HepG2 (cell line): ENCODE results near the gene MEAK7. TPM values are rescaled to one million over a fixed set of nuclear protein-coding genes. Genes with fewer than 3 reads are reported as not detected.

Experiments
- EEA1 ChIP-seq: sonication (generic); formaldehyde crosslinking; IDR thresholded peaks from 2 replicates; pipeline ENCODE4 v1.5.1; 2020; ENCODE audit warnings: mild to moderate bottlenecking, missing genetic modification reagents, borderline replicate concordance
- FOXJ3 ChIP-seq: sonication (generic); formaldehyde crosslinking; IDR thresholded peaks from 2 replicates; pipeline ENCODE4 v1.4.0; 2020; ENCODE audit warnings: missing genetic modification reagents, mild to moderate bottlenecking, borderline replicate concordance
- GTF3A ChIP-seq: sonication (generic); formaldehyde crosslinking; conservative IDR thresholded peaks from 2 replicates; pipeline ENCODE4 v1.4.0; 2020; ENCODE audit warnings: mild to moderate bottlenecking, missing genetic modification reagents
- JARID2 ChIP-seq: sonication (generic); formaldehyde crosslinking; IDR thresholded peaks from 2 replicates; pipeline ENCODE4 v1.8.1; 2023; ENCODE audit warnings: missing genetic modification reagents, inconsistent platforms; ENCODE audit not compliant: insufficient replicate concordance
- KLF9 ChIP-seq: IDR thresholded peaks from 2 replicates; pipeline ENCODE4 v1.6.1; 2016; ENCODE audit warnings: low read depth
- NCOA5 ChIP-seq: sonication (generic); formaldehyde crosslinking; IDR thresholded peaks from 2 replicates; pipeline ENCODE4 v1.4.0; 2020; ENCODE audit warnings: missing genetic modification reagents
- NR2F6 ChIP-seq, 2 experiments: IDR thresholded peaks; 2 replicates each; pipeline ENCODE4 v1.6.1; 2016; ENCODE audit warnings: antibody characterized with exemption in 1 of 2, mild to moderate bottlenecking in 1 of 2
- PCBP1 ChIP-seq: fragments of 200-400 bp; formaldehyde crosslinking; IDR thresholded peaks from 2 replicates; pipeline ENCODE4 v1.6.1; 2017; ENCODE audit warnings: mild to moderate bottlenecking, low read depth, low read length, borderline replicate concordance
- RBM22 ChIP-seq: fragments of 200-400 bp; formaldehyde crosslinking; optimal IDR thresholded peaks from 2 replicates; pipeline ENCODE3; 2017; ENCODE audit warnings: mild to moderate bottlenecking, low read length, moderate library complexity
- TCF7 ChIP-seq: sonication (generic); IDR thresholded peaks from 2 replicates; pipeline ENCODE4 v1.6.1; 2016; ENCODE audit warnings: antibody characterized with exemption, low read depth
- ZBTB37 ChIP-seq: sonication (generic); formaldehyde crosslinking; IDR thresholded peaks from 2 replicates; pipeline ENCODE4 v1.4.0; 2020; ENCODE audit warnings: mild to moderate bottlenecking, missing genetic modification reagents
- ZBTB7B ChIP-seq: sonication (generic); formaldehyde crosslinking; IDR thresholded peaks from 2 replicates; pipeline ENCODE4 v1.4.0; 2020; ENCODE audit warnings: missing genetic modification reagents
- ZNF329 ChIP-seq: sonication (generic); formaldehyde crosslinking; IDR thresholded peaks from 2 replicates; pipeline ENCODE4 v1.9.0; 2021; ENCODE audit warnings: low read depth, mild to moderate bottlenecking, missing genetic modification reagents
- ZNF484 ChIP-seq: sonication (generic); formaldehyde crosslinking; IDR thresholded peaks from 2 replicates; pipeline ENCODE4 v1.5.1; 2020; ENCODE audit warnings: mild to moderate bottlenecking, low read depth, missing genetic modification reagents, borderline replicate concordance
- ZNF577 ChIP-seq: sonication (generic); formaldehyde crosslinking; IDR thresholded peaks from 2 replicates; pipeline ENCODE4 v1.4.0; 2020; ENCODE audit warnings: mild to moderate bottlenecking, low read depth, missing genetic modification reagents, borderline replicate concordance
- ZNF589 ChIP-seq: sonication (generic); formaldehyde crosslinking; conservative IDR thresholded peaks from 2 replicates; pipeline ENCODE4 v1.8.0; 2022; ENCODE audit warnings: mild to moderate bottlenecking, moderate library complexity, missing genetic modification reagents
- ZNF607 ChIP-seq: sonication (generic); formaldehyde crosslinking; IDR thresholded peaks from 2 replicates; pipeline ENCODE4 v1.5.1; 2020; ENCODE audit warnings: missing genetic modification reagents, mild to moderate bottlenecking, borderline replicate concordance
- ZNF678 ChIP-seq: sonication (generic); formaldehyde crosslinking; IDR thresholded peaks from 2 replicates; pipeline ENCODE4 v1.4.0; 2020; ENCODE audit warnings: mild to moderate bottlenecking, missing genetic modification reagents
- ZNF773 ChIP-seq: sonication (generic); formaldehyde crosslinking; IDR thresholded peaks from 2 replicates; pipeline ENCODE4 v1.4.0; 2020; ENCODE audit warnings: missing genetic modification reagents, borderline replicate concordance
- ZNF781 ChIP-seq: sonication (generic); formaldehyde crosslinking; IDR thresholded peaks from 2 replicates; pipeline ENCODE4 v1.5.1; 2020; ENCODE audit warnings: borderline replicate concordance, mild to moderate bottlenecking, missing genetic modification reagents; ENCODE audit errors: not compliant biosample characterization
- polyA plus RNA-seq, 8 experiments: library from polyadenylated mRNA; depleted of rRNA in 3 of 8; stranded (reverse) in 7 of 8; unstranded in 1 of 8; fragments of >200 nt; fragmentation: Illumina TruSeq in 4 of 8; extraction: Trizol in 4 of 8; gene quantifications; 2 replicates each; pipeline versions ENCODE4 v1.2.1 to v1.2.3, GENCODE V29; 2011 to 2016; ENCODE audit warnings: low read depth in 4 of 8, missing spikeins in 1 of 8, mixed read lengths in 1 of 8; ENCODE audit not compliant: insufficient read depth in 1 of 8
- total RNA-seq, 5 experiments: library from RNA; depleted of rRNA; stranded (reverse); fragments of >200 nt; fragmentation: Illumina TruSeq; extraction: Trizol; gene quantifications; 2 replicates each; pipeline ENCODE4 v1.2.3, GENCODE V29; 2016; ENCODE audit warnings: low read depth in 1 of 5
- TF ChIP-seq, protein P1 (sequence below): sonication (generic); formaldehyde crosslinking; IDR thresholded peaks from 2 replicates; pipeline ENCODE4 v1.4.0; 2020; ENCODE audit warnings: missing genetic modification reagents
- TF ChIP-seq, protein P2 (sequence below): sonication (generic); formaldehyde crosslinking; IDR thresholded peaks from 2 replicates; pipeline ENCODE4 v1.5.1; 2020; ENCODE audit warnings: mild to moderate bottlenecking, missing genetic modification reagents

The MEAK7 gene
- total and polyA plus RNA-seq, 2 of the 13 experiments (the other 11 are each of a cell fraction or from before 2014, with no cell fraction given): 11.8 to 14.7 TPM

GRCh38 chr16:84475643-84476240, 28.7 kb downstream of the MEAK7 start (continued):
- no peak for TF ChIP-seq ZNF781 (CRISPR knock-in tag)
- TF ChIP-seq, protein P1, sequence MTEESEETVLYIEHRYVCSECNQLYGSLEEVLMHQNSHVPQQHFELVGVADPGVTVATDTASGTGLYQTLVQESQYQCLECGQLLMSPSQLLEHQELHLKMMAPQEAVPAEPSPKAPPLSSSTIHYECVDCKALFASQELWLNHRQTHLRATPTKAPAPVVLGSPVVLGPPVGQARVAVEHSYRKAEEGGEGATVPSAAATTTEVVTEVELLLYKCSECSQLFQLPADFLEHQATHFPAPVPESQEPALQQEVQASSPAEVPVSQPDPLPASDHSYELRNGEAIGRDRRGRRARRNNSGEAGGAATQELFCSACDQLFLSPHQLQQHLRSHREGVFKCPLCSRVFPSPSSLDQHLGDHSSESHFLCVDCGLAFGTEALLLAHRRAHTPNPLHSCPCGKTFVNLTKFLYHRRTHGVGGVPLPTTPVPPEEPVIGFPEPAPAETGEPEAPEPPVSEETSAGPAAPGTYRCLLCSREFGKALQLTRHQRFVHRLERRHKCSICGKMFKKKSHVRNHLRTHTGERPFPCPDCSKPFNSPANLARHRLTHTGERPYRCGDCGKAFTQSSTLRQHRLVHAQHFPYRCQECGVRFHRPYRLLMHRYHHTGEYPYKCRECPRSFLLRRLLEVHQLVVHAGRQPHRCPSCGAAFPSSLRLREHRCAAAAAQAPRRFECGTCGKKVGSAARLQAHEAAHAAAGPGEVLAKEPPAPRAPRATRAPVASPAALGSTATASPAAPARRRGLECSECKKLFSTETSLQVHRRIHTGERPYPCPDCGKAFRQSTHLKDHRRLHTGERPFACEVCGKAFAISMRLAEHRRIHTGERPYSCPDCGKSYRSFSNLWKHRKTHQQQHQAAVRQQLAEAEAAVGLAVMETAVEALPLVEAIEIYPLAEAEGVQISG: no peak
- no peak for TF ChIP-seq RBM22
- no peak for TF ChIP-seq ZNF589 (CRISPR knock-in tag)
- no peak for TF ChIP-seq ZBTB7B (CRISPR knock-in tag)
- TF ChIP-seq ZBTB37 (CRISPR knock-in tag): no peak
- TF ChIP-seq JARID2 (CRISPR knock-in tag): no peak
- TF ChIP-seq, protein P2, sequence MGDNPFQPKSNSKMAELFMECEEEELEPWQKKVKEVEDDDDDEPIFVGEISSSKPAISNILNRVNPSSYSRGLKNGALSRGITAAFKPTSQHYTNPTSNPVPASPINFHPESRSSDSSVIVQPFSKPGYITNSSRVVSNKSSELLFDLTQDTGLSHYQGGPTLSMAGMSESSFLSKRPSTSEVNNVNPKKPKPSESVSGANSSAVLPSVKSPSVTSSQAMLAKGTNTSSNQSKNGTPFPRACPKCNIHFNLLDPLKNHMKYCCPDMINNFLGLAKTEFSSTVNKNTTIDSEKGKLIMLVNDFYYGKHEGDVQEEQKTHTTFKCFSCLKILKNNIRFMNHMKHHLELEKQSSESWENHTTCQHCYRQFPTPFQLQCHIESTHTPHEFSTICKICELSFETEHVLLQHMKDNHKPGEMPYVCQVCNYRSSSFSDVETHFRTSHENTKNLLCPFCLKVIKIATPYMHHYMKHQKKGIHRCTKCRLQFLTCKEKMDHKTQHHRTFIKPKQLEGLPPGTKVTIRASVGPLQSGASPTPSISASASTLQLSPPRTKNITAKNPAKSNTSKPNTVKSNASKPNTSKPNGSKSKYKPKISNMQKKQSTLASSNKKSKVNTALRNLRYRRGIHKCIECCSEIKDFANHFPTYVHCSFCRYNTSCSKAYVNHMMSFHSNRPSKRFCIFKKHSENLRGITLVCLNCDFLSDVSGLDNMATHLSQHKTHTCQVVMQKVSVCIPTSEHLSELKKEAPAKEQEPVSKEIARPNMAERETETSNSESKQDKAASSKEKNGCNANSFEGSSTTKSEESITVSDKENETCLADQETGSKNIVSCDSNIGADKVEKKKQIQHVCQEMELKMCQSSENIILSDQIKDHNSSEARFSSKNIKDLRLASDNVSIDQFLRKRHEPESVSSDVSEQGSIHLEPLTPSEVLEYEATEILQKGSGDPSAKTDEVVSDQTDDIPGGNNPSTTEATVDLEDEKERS (CRISPR knock-in tag): peak; percentile 77; the same call in 1 of the 2 replicates
- TF ChIP-seq ZNF577 (CRISPR knock-in tag): no peak
- TF ChIP-seq PCBP1: no peak
- no peak for TF ChIP-seq EEA1 (CRISPR knock-in tag)
- TF ChIP-seq NCOA5 (CRISPR knock-in tag): no peak
- peak; percentile 73 for TF ChIP-seq NR2F6 (IDR thresholded peaks at IDR 0.05)
- TF ChIP-seq NR2F6 (CRISPR knock-in tag; IDR thresholded peaks at IDR 0.05): peak; percentile 50; the same call in 1 of the 2 replicates
- TF ChIP-seq ZNF607 (CRISPR knock-in tag): no peak
- peak; percentile 31; the same call in 1 of the 2 replicates for TF ChIP-seq FOXJ3 (CRISPR knock-in tag)
- TF ChIP-seq ZNF329: no peak
- TF ChIP-seq TCF7: no peak
- no peak for TF ChIP-seq ZNF484
- TF ChIP-seq KLF9 (CRISPR knock-in tag): no peak
- TF ChIP-seq ZNF678 (CRISPR knock-in tag): no peak
- TF ChIP-seq ZNF773: 0 out of 2 replicates have a peak, but pooled peaks have one; percentile 23
- TF ChIP-seq GTF3A (CRISPR knock-in tag): no peak
